ENCODE measurements around the gene CPNE6. TPM values are rescaled to one million over a fixed set of nuclear protein-coding genes. Genes with fewer than 3 reads are reported as not detected.

Gene CPNE6
- total RNA-seq, 1 experiment from 2014 or later = not detected

DNA sequence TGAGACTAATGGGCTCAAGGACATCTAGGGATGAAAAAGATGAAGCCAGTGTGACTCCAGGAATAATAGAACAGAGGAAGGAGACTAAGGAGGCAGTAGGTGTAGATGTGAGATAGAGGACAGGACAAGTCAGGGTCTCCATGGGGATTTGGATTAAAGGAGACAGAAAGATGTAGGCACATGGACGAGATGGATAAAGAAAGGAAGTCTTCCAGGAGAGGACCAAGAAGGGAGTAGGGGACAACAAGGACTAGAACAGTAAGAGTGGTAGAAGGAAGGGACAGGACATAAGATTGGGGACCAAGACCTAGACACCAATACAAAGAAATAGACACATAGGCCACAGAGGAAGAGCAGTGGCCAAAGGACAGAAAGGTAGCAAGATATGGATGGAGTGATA, 15.6 kb downstream of the CPNE6 start:
- WGBS (ENCODE audit: extremely low coverage, insufficient read length, low lambda C conversion rate) = no CpG with 5 or more reads among the region's 1 CpG
- no peak overlapping the region for H2AFZ ChIP-seq (ENCODE audit: low read length)

More for the DNA sequence above, 15.6 kb downstream of the CPNE6 start:
- no peak overlapping the region for H3K14ac ChIP-seq (ENCODE audit: insufficient read depth, low read length)
- H3K9me3 ChIP-seq (ENCODE audit: control insufficient read depth, low read depth, low read length) = no peaks in the 10 kb centered on the region
- H3K23ac ChIP-seq (ENCODE audit: insufficient read length, low read depth, low read length) = no peak overlapping the region
- no peak overlapping the region for H2BK12ac ChIP-seq (ENCODE audit: insufficient read length, low read depth, low read length)
- H4K5ac ChIP-seq (ENCODE audit: insufficient read length, low read depth, low read length) = no peak overlapping the region
- H3K79me2 ChIP-seq (ENCODE audit: insufficient read depth, low read length) = no peaks in the 10 kb centered on the region
- no peaks in the 10 kb centered on the region for H3K36me3 Mint-ChIP-seq (ENCODE audit: insufficient read depth in 1 of 3, low read depth in 3 of 3)
- H2BK5ac ChIP-seq (ENCODE audit: insufficient read length, low read length) = no peak overlapping the region
- no peak overlapping the region for H2BK15ac ChIP-seq (ENCODE audit: low read depth, low read length)
- no peak for DNase-seq
- no peak overlapping the region; a peak in 1 of 5 replicates for H3K4me3 Mint-ChIP-seq
- H3K27me3 Mint-ChIP-seq (ENCODE audit: low read depth) = peaks cover 21% of the 10 kb centered on the region
- no peak overlapping the region for H2BK120ac ChIP-seq (ENCODE audit: low read depth, low read length, poor library complexity, severe bottlenecking)
- no peak overlapping the region for H2BK20ac ChIP-seq (ENCODE audit: low read depth, low read length, poor library complexity, severe bottlenecking)
- H3K27ac ChIP-seq (ENCODE audit: insufficient read length, low read depth, low read length) = no peak overlapping the region
- H3K27me3 ChIP-seq (ENCODE audit: insufficient read depth, low read length) = no peaks in the 10 kb centered on the region; the same call in 1 of the 2 replicates
- no peak overlapping the region for H3K4ac ChIP-seq (ENCODE audit: low read depth, low read length)
- no peaks in the 10 kb centered on the region for H3K4me1 ChIP-seq (ENCODE audit: insufficient read depth, low read length)
- H3K9me3 Mint-ChIP-seq = no peaks in the 10 kb centered on the region
- H4K20me1 ChIP-seq (ENCODE audit: control insufficient read depth, insufficient read depth, insufficient read length) = no peaks in the 10 kb centered on the region
- no peak overlapping the region for H3K18ac ChIP-seq (ENCODE audit: insufficient read length, low read depth, low read length)
- no peak overlapping the region for H4K91ac ChIP-seq (ENCODE audit: insufficient read length, low read depth, low read length)
- no peak overlapping the region for H2AK5ac ChIP-seq (ENCODE audit: insufficient read length, low read length)
- H4K8ac ChIP-seq (replicated peaks; ENCODE audit: insufficient read length, low read depth, low read length) = no peak overlapping the region
- H3K56ac ChIP-seq (ENCODE audit: insufficient read length, low read depth, low read length) = no peak overlapping the region
- H3K23me2 ChIP-seq (ENCODE audit: insufficient read length, low read depth, low read length, poor library complexity, severe bottlenecking) = no peaks in the 10 kb centered on the region
- H3K79me1 ChIP-seq (ENCODE audit: insufficient read depth, low read depth, low read length, poor library complexity, severe bottlenecking) = no peaks in the 10 kb centered on the region
- no peak overlapping the region for H3K9ac ChIP-seq (ENCODE audit: extremely low read depth, insufficient read length, low read length)
- no peak overlapping the region for H3K4me2 ChIP-seq (ENCODE audit: insufficient read depth, insufficient read length, low read length)
- TF ChIP-seq, protein P1, sequence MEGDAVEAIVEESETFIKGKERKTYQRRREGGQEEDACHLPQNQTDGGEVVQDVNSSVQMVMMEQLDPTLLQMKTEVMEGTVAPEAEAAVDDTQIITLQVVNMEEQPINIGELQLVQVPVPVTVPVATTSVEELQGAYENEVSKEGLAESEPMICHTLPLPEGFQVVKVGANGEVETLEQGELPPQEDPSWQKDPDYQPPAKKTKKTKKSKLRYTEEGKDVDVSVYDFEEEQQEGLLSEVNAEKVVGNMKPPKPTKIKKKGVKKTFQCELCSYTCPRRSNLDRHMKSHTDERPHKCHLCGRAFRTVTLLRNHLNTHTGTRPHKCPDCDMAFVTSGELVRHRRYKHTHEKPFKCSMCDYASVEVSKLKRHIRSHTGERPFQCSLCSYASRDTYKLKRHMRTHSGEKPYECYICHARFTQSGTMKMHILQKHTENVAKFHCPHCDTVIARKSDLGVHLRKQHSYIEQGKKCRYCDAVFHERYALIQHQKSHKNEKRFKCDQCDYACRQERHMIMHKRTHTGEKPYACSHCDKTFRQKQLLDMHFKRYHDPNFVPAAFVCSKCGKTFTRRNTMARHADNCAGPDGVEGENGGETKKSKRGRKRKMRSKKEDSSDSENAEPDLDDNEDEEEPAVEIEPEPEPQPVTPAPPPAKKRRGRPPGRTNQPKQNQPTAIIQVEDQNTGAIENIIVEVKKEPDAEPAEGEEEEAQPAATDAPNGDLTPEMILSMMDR (conservative IDR thresholded peaks at IDR 0.05) = no peak
- H3K27ac Mint-ChIP-seq = no peak overlapping the region
- peaks cover 9 to 23% of the 10 kb centered on the region in 2 experiments for H3K4me1 Mint-ChIP-seq
- no peak overlapping the region for H3T11ph ChIP-seq (ENCODE audit: low read length)

Measured in H9 (cell line).